Loucy (cell line): ENCODE results near the gene MYRIP.
A peak's percentile ranks its signal among the peaks of the same experiment; 100 is the strongest.

Source experiments
- EZH2phosphoT487 ChIP-seq: fragments of 200-600 bp; IDR thresholded peaks from 2 replicates; pipeline ENCODE4 v1.6.1; 2018; ENCODE audit warnings: antibody characterized with exemption, mild to moderate bottlenecking, moderate library complexity, borderline replicate concordance
- TF ChIP-seq, protein P1 (sequence below): fragments of 200-600 bp; sonication (generic); conservative IDR thresholded peaks from 2 replicates; pipeline ENCODE4 v1.5.1; 2014; ENCODE audit warnings: mild to moderate bottlenecking, antibody characterized with exemption, low read length

DNA sequence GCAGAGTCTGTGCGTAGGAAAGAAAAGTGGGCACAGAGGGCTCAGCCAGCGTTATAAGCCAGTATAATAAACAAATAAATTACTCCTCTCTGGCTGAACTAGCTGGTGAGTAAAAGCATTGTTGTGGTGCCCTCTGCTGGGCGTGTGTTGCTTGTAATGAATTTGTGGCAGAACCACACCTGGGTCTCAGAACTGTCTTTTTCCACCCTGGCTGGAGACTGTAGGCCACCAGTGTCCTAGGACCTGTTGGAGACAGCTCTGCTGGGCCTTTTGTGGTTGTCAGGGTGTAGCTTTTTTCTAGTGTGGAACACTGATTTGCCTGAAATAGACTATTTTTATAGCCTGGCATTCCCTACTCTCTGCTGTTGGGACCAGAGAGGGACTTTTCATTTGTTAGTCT lies 369.6 kb downstream of the MYRIP start:
- TF ChIP-seq, protein P1, sequence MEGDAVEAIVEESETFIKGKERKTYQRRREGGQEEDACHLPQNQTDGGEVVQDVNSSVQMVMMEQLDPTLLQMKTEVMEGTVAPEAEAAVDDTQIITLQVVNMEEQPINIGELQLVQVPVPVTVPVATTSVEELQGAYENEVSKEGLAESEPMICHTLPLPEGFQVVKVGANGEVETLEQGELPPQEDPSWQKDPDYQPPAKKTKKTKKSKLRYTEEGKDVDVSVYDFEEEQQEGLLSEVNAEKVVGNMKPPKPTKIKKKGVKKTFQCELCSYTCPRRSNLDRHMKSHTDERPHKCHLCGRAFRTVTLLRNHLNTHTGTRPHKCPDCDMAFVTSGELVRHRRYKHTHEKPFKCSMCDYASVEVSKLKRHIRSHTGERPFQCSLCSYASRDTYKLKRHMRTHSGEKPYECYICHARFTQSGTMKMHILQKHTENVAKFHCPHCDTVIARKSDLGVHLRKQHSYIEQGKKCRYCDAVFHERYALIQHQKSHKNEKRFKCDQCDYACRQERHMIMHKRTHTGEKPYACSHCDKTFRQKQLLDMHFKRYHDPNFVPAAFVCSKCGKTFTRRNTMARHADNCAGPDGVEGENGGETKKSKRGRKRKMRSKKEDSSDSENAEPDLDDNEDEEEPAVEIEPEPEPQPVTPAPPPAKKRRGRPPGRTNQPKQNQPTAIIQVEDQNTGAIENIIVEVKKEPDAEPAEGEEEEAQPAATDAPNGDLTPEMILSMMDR: peak; percentile 81
- TF ChIP-seq EZH2phosphoT487: no peak
